HG03025 (cell line): Measurements from ENCODE around the gene TMEM39B.
"Not testable (repeated sequence)": the region's sequence is repeated elsewhere in the genome, so short reads cannot be mapped to it uniquely, and the experiment has no call there.

ENCODE experiments used
- ATAC-seq: cut with Tn5 transposase; IDR thresholded peaks from one replicate; pipeline ENCODE4 v1.9.1; 2021; ENCODE audit warnings: mild to moderate bottlenecking, moderate library complexity; ENCODE audit not compliant: unreplicated experiment, low FRiP score

The TMEM39B gene

GRCh38 chr1:32066489-32066873, 6.3 kb upstream of the TMEM39B start:
- no peak for ATAC-seq

- no peak for ATAC-seq
Observed at GRCh38 chr1:32068957-32069588, 3.7 kb upstream of the TMEM39B start.

- no peak for ATAC-seq
Observed at GRCh38 chr1:32071758-32072621, 749 bp upstream of the TMEM39B start.

- ATAC-seq: peak; percentile 29
Observed at GRCh38 chr1:32073299-32074229, 825 bp downstream of the TMEM39B start.

- no peak for ATAC-seq
Observed at GRCh38 chr1:32074841-32075240, 2.1 kb downstream of the TMEM39B start.

DNA sequence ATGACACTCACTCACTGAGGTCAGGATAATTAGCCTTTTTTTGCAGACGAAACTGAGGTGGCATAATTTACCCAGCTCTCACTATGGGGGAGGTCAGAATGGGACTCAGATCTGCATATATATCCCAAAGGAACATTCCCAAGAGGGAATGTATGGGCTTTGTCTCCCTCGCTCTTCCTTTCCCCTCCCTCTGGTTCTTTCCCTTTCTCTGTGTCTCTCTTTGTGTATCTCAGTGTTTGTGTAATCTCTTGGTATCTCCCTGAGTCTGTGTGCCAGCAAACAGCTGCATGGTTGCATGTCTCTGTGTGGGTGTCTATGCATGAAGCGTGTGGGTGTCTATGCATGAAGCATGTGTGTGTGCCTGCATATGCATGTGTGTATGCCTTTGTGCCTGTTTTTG, 4.7 kb downstream of the TMEM39B start:
- ATAC-seq: no peak

DNA sequence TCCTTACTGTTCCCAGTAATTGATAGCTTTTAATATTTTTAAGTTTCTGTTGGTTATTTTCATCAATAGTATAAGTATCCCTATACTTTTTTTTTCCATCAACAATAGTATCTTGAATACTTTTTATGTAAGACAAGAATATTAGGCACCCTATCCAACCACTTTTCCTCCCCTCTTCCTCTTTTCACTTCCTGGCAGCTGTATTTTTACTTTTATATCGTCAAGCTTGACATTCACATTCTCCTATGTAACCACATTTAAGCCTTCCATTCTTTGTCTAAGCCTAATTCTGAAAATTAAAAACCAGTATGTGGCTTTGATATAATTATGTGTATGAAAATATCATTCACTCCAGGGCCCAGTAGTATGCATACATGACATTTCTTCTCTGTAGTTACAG, 9.3 kb downstream of the TMEM39B start:
- ATAC-seq: no peak

- ATAC-seq: not testable (repeated sequence)
Observed at GRCh38 chr1:32086381-32086780, 13.6 kb downstream of the TMEM39B start.

DNA sequence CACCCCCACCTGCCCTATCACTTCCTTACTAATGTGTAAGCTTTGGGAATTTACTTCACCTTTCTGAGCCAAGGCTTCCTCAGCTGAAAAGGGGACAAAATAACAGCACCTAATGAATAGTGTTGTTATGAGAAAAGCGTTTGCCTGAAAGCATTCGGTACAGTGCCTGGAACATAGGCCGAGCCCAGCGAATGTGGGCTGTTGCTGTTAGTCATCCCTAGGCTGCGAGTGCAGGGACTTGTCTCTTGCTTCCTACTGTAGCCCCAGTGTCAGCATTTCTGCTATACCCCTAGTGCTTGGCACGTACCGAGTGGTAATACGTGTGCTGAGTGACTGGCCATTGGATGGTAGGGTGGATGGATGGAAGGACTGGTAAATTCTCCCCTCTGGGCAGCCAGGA, 18.4 kb downstream of the TMEM39B start:
- ATAC-seq: no peak

DNA sequence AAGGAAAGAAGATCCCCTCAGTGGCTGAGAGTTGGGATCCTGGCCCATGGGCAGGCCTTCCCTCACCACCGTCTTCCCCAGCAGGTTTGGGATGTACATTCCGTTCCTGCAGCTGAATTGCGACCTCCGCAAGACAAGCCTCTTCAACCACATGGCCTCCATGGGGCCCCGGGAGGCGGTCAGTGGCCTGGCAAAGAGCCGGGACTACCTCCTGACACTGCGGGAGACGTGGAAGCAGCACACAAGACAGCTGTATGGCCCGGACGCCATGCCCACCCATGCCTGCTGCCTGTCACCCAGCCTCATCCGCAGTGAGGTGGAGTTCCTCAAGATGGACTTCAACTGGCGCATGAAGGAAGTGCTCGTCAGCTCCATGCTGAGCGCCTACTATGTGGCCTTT, 18.9 kb downstream of the TMEM39B start:
- no peak for ATAC-seq

DNA sequence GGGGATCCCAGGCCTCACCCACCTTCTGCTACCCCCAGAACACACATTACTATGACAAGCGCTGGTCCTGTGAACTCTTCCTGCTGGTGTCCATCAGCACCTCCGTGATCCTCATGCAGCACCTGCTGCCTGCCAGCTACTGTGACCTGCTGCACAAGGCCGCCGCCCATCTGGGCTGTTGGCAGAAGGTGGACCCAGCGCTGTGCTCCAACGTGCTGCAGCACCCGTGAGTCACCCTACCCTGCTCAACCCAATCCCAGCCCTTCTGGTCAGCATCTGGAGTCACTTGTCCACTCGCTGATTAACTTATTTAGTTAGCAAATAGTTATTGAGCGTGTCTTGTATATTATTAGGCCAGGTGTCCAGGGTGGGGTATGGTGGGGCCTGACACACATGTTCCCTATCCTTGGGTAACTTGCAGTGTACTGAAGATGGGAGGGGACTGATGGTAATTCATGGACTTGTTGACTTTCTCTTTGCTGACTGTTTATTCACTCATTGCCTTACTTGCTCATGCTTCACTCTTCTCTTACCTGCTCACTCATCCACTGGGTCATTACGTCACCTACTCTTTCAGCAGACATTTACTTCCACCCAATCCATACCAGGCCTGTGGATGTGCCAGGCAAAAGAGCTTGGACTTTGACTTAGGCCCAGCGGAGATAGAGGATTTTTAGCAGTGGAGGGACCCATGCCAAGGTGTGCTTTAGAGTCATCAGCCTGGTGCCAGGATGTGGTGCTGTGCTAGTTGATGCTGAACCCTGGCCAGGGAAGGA, 22.2 kb downstream of the TMEM39B start:
- no peak for ATAC-seq

DNA sequence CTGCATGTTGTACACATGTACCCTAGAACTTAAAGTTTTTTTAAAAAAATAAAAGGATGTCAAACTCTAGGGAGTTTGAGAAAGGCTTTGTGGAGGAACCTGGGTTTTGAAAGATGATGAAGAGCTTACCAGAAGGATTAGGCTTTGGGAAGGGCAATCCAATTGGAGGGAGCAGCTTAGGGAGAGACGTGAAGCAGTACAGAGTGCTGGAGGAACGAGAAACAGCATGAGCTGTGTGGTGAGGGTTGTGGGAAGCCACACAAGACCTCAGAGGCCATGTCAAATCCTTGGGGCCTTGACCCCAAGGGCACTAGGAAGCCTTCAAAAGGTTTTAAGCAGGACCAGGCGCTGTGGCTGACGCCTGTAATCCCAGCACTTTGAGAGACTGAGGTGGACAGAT, 26.7 kb downstream of the TMEM39B start:
- ATAC-seq: no peak

- no peak for ATAC-seq
Observed at GRCh38 chr1:32100359-32100758, 27.6 kb downstream of the TMEM39B start.

DNA sequence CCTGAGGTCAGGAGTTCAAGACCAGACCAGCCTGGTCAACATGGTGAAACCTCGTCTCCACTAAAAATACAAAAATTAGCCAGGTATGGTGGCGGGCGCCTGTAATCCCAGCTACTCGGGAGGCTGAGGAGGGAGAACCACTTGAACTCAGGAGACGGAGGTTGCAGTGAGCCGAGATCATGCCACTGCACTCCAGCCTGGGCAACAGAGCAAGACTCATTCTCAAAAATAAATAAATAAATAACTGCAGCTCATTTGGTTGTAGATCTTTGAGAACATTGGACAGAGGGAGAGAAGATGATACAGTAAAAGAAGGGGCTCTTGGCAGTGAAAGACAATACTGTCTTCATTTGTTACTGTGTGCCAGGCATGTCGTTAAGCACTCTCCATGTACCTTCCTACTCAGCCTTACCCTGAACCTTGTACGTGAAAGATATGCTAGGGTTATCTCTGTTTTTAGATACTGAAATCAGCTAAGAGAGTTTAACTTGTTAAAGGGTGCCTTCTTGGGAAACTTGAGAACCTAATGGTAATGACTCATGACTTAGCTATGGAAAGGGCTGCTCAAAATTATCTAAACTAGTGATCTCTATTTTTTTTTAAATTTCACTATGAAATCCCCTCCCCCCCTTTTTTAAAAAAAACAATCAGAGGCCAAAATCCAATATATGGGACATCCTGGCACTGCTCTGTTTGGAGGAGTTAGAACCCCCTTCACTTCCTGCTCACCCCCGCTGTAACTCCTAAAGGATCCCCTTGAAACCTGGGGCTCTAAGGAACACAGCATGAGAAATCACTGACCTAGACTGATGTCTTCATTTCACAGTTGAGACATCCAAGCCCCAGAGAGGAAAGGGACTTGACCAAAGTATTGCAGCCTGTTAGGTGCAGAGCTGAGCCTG, 28.3 kb downstream of the TMEM39B start:
- ATAC-seq: no peak

- no peak for ATAC-seq
Observed at GRCh38 chr1:32104127-32104526, 31.4 kb downstream of the TMEM39B start.

- no peak for ATAC-seq
Observed at GRCh38 chr1:32105338-32105737, 32.6 kb downstream of the TMEM39B start.

DNA sequence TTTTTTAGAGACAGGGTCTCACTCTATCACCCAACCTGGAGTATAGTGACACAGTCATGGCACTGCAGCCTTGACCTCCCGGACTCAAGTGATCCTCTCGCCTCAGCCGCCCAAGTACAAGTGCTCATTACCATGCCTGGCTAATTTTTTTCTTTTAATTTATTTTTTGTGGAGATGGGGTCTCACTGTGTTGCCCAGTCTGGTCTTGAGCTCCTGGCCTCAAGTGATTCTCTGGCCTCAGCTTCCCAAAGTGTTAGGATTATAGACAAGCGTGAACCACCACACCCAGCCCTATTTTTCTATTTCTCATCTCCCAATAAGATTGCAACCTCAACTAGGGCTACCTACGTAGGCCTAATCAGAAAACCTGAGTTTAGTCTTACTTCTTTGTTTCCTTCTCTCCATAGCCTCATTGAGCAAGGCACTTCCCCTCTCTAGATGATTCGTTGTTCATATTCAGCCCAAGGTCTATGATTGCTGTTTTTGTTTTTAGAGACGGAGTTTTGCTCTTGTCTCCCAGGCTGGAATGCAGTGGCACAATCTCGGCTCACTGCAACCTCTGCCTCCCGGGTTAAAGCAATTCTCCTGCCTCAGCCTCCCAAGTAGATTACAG, 34.0 kb downstream of the TMEM39B start:
- ATAC-seq: no peak

GRCh38 chr1:32107742-32108661, 35.3 kb downstream of the TMEM39B start, which contains the start of gene KPNA6:
KPNA6 (plus strand) TSS chr1:32108056; CDS start chr1:32108131, 75 bp downstream.
- ATAC-seq: peak; percentile 49
